ENCODE measurements around the gene NQO1. TPM values are rescaled to one million over a fixed set of nuclear protein-coding genes. Genes with fewer than 3 reads are reported as not detected.

Gene NQO1
- total RNA-seq, 4 donors from 2014 or later: 14.7 to 23.8 (median 19.6) TPM

GRCh38 chr16:69709456-69710084 lies 16.8 kb downstream of the NQO1 start:
- H3K4me1 ChIP-seq: no peaks in the 10 kb centered on the region
- DNase-seq: no peak
- H3K27me3 ChIP-seq: no peaks in the 10 kb centered on the region
- no peaks in the 10 kb centered on the region for H3K36me3 ChIP-seq
- no peaks in the 10 kb centered on the region for H3K9me3 ChIP-seq
- peak overlapping the region; percentile 60 to 76 for H3K27ac ChIP-seq
- intact Hi-C loops (cut with DNase I; ENCODE audit: low total_unique reads): loop anchor here (10.0 kb wide), 1 partner anchor 45 kb away; the partner anchor contains the start of gene NOB1
- H3K4me3 ChIP-seq: no peak overlapping the region
- TF ChIP-seq POLR2A (IDR thresholded peaks at IDR 0.05) (no peak), CTCF (IDR thresholded peaks at IDR 0.05) (peak; percentile 61 to 87 (median 78))

- no peak overlapping the region for H3K4me3 ChIP-seq
- H3K27me3 ChIP-seq: no peaks in the 10 kb centered on the region
- H3K4me1 ChIP-seq: no peaks in the 10 kb centered on the region
- H3K27ac ChIP-seq: no peak overlapping the region
- H3K9me3 ChIP-seq: no peaks in the 10 kb centered on the region
- intact Hi-C loops (cut with DNase I; ENCODE audit: low total_unique reads): loop anchor here (10.0 kb wide), 1 partner anchor 47 kb away; the partner anchor contains the start of gene NOB1
- no peak for DNase-seq
- TF ChIP-seq CTCF (IDR thresholded peaks at IDR 0.05) (no peak), POLR2A (IDR thresholded peaks at IDR 0.05) (no peak)
- H3K36me3 ChIP-seq: no peaks in the 10 kb centered on the region
These were observed 18.3 kb downstream of the NQO1 start for GRCh38 chr16:69707920-69708683.

- TF ChIP-seq CTCF (IDR thresholded peaks at IDR 0.05) (no peak), POLR2A (IDR thresholded peaks at IDR 0.05) (no peak)
- no peak overlapping the region for H3K27ac ChIP-seq
- no peak overlapping the region for H3K4me3 ChIP-seq
- no peaks in the 10 kb centered on the region for H3K27me3 ChIP-seq
- H3K4me1 ChIP-seq: no peaks in the 10 kb centered on the region
- intact Hi-C loops (cut with DNase I; ENCODE audit: low total_unique reads): loop anchor here (10.0 kb wide), 1 partner anchor 48 kb away; the partner anchor contains the start of gene NOB1
- DNase-seq: no peak
- H3K9me3 ChIP-seq: no peaks in the 10 kb centered on the region
- H3K36me3 ChIP-seq: no peaks in the 10 kb centered on the region
These were observed 19.4 kb downstream of the NQO1 start for GRCh38 chr16:69706975-69707340.

GRCh38 chr16:69706256-69706974 lies 19.9 kb downstream of the NQO1 start:
- TF ChIP-seq POLR2A (IDR thresholded peaks at IDR 0.05) (no peak), CTCF (IDR thresholded peaks at IDR 0.05) (no peak)
- Histone ChIP-seq H3K4me3 (no peak overlapping the region), H3K4me1 (no peaks in the 10 kb centered on the region), H3K27me3 (no peaks in the 10 kb centered on the region), H3K27ac (no peak overlapping the region), H3K36me3 (no peaks in the 10 kb centered on the region), H3K9me3 (no peaks in the 10 kb centered on the region)
- intact Hi-C loops (cut with DNase I; ENCODE audit: low total_unique reads): loop anchor here (10.0 kb wide), 1 partner anchor 48 kb away; the partner anchor contains the start of gene NOB1
- no peak for DNase-seq

Data from uterus (tissue), 4 donors.